ENCODE results near the gene MANEAL.
"Not testable (repeated sequence)": the region's sequence is repeated elsewhere in the genome, so short reads cannot be mapped to it uniquely, and the experiment has no call there.

Gene MANEAL

GRCh38 chr1:37793773-37794371 lies at the start of gene MANEAL:
Gene MANEAL, plus strand, starts transcription at chr1:37793847. Its CDS starts 336 bp downstream, at chr1:37794183.
- DNase-seq: peak; percentile 48
- in situ Hi-C loops (cut with HindIII; ENCODE audit: low pct_ligation_motif_present, low pct_unique_long_range_greater_than_20kb, low sequenced_read_pairs): no loop called here

DNA sequence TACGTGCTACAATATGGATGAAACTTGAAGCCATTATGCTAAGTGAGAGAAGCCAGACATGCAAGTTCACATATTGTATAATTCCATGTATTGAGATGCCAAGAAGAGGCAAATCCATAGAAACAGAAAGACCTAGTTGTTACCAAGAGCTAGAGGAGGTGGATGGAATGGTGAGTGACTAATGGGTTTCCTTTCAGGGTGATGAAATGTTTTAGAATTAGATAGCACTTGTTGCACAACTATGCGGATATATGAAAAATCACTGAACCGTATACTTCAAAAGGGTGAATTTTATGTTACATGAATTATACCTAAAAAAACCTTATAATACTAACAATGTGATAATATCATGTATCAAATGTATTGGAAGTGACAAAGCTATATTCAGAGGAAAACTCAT lies 46.8 kb upstream of the MANEAL start:
- in situ Hi-C loops (cut with HindIII; ENCODE audit: low pct_ligation_motif_present, low pct_unique_long_range_greater_than_20kb, low sequenced_read_pairs): no loop called here

GRCh38 chr1:37748565-37748964 lies 45.1 kb upstream of the MANEAL start:
- DNase-seq: no peak
- in situ Hi-C loops (cut with HindIII; ENCODE audit: low pct_ligation_motif_present, low pct_unique_long_range_greater_than_20kb, low sequenced_read_pairs): no loop called here

More for the DNA sequence above, 46.8 kb upstream of the MANEAL start:
- no peak for DNase-seq

GRCh38 chr1:37752213-37752582 lies 41.4 kb upstream of the MANEAL start:
- in situ Hi-C loops (cut with HindIII; ENCODE audit: low pct_ligation_motif_present, low pct_unique_long_range_greater_than_20kb, low sequenced_read_pairs): no loop called here
- no peak for DNase-seq

DNA sequence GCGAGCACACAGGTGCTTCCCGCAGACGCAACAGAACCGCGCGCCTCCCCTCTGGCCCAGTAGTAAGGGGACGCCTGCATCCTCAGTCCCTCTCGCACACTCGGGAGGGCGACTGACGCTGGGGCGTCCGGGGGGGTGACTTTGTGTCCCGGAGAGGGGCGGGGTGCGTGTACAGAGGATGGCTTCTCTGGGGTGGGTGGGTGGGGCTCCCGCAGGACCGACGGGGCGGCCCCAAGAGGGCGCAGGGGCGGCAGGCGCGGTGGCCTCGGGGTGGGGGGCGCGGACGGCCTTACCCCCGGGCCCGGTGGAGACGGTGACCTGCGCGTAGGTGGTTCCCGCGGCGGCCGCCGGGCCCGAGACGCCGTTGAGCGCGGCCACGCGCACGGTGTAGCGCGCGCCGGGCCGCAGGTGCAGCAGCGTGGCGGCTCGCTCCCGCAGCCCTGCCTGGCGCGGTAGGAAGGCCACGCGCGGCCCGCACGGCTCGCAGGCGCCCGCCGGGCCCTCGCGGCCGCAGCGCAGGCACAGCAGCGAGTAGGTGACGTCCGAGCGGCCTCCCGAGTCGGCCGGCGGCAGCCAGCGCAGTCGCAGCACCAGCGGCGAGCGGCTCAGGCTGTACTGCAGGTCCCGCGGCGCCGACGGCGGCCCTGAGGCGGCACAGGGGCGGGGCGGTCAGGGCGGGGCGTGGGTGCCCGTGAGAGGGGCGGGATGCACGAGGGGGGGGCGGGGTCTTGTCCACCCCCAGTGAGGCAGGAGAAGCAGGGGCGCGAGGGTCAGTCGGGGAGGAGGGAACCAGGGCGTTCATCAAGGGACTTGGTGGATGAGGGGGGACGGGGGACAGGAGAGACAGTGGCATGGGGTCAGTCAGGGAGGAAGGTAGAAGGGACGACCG lies 40.8 kb upstream of the MANEAL start:
- in situ Hi-C loops (cut with HindIII; ENCODE audit: low pct_ligation_motif_present, low pct_unique_long_range_greater_than_20kb, low sequenced_read_pairs): no loop called here
- DNase-seq: peak; percentile 41

GRCh38 chr1:37753473-37754321 lies 40.0 kb upstream of the MANEAL start:
- no peak for DNase-seq

DNA sequence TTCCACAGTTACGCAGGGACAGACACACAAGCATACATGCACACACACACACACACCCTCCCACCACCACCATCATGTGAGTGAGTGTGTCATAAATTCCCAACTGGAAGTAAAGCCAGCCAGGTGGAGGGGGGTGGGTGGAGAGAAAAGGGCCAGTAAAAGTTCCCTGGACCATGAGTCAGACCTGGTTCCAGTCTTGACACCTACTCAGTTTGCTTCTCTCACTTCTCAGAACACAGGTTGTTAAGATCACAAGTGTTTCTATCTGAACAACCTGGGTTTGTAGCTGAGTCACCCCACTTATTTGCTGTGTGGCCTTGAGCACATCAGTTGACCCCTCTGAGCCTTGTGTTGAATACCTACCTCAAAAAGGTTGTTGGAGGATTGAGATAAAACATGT lies 38.4 kb upstream of the MANEAL start:
- in situ Hi-C loops (cut with HindIII; ENCODE audit: low pct_ligation_motif_present, low pct_unique_long_range_greater_than_20kb, low sequenced_read_pairs): no loop called here
- DNase-seq: no peak

More at GRCh38 chr1:37753473-37754321, 40.0 kb upstream of the MANEAL start:
- in situ Hi-C loops (cut with HindIII; ENCODE audit: low pct_ligation_motif_present, low pct_unique_long_range_greater_than_20kb, low sequenced_read_pairs): no loop called here

DNA sequence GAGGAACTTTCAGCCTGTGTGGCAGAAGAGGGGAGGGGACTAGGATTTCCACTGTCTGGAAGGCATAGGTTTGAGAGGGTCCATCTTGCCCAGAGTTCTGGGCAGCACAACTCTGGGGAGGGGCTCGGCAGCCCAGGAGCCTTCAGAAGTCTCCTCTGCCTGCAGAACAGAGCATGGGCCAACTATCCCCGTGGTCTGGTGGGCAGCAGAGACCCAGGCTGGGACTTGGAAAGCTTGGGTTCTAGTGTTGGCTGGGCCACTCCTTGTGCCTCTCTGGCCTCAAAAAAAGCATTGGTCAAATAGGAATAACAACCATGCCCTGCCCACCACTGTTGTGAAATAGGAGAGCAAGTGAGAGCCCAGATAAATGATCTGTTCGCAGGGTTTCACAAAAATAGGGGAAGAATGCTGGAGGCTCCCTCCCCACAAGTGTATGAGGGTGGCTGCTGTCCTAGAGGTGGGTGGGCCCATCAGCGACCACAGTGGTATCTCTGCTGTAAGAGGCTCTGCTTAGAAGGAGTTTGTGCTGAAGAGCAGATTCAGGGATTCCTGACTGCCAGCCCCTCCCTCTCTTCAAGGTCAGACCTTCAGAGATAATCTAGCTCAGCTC lies 37.6 kb upstream of the MANEAL start:
- in situ Hi-C loops (cut with HindIII; ENCODE audit: low pct_ligation_motif_present, low pct_unique_long_range_greater_than_20kb, low sequenced_read_pairs): no loop called here
- no peak for DNase-seq

GRCh38 chr1:37759451-37759850 lies 34.2 kb upstream of the MANEAL start:
- in situ Hi-C loops (cut with HindIII; ENCODE audit: low pct_ligation_motif_present, low pct_unique_long_range_greater_than_20kb, low sequenced_read_pairs): no loop called here

DNA sequence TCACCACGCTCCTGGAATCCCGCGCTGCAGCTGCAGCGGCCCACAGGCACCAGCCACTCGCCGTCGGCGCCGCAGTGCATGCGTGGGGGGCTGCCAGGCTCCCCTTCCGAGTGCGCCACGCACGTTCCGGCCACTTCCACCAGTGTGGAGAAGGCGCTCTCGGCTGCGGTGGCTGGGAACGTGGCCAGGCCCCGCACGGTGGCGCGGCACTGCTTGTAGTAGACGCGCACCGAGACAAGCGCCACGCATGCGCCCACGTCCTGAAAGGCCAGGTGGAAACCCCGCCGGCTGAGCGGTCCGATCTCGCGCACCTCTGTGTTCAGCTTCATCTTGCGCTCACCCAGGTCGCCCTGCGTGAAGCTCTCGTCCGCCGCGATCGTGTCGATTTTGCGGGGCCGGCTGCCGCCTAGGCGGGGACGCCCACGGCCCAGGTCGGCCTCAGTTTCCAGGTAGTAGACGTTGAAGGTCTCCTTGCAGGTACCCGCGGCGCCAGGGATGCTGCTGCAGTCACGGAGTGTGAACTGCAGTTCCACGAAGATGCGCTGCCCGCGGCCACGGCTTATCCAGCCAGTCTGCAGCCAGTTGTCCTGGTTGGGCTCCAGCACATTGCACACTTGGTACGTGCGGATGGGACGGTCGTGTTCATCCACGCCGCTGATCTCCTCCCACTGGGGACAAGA lies 32.1 kb upstream of the MANEAL start:
- DNase-seq: no peak
- in situ Hi-C loops (cut with HindIII; ENCODE audit: low pct_ligation_motif_present, low pct_unique_long_range_greater_than_20kb, low sequenced_read_pairs): no loop called here

More at GRCh38 chr1:37759451-37759850, 34.2 kb upstream of the MANEAL start:
- no peak for DNase-seq

DNA sequence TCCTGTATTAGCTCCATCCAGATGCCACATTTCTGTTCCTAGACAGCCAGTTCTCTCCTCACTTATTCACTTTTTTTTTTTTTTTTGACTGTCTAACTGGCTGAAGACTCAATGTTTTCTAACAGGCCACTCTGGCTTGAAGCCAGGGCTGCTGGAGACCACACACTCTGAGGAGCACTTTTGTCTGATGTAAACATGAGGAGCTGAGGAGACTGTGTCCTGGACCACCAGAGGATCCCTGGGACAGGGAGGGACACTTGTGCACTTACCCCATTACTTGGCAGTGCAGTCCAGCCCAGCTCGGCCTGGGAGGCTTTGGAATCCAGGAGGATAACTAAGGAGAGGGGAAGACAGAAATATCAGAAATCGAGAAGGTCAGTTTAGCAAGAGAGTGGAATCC lies 31.1 kb upstream of the MANEAL start:
- in situ Hi-C loops (cut with HindIII; ENCODE audit: low pct_ligation_motif_present, low pct_unique_long_range_greater_than_20kb, low sequenced_read_pairs): no loop called here
- no peak for DNase-seq

DNA sequence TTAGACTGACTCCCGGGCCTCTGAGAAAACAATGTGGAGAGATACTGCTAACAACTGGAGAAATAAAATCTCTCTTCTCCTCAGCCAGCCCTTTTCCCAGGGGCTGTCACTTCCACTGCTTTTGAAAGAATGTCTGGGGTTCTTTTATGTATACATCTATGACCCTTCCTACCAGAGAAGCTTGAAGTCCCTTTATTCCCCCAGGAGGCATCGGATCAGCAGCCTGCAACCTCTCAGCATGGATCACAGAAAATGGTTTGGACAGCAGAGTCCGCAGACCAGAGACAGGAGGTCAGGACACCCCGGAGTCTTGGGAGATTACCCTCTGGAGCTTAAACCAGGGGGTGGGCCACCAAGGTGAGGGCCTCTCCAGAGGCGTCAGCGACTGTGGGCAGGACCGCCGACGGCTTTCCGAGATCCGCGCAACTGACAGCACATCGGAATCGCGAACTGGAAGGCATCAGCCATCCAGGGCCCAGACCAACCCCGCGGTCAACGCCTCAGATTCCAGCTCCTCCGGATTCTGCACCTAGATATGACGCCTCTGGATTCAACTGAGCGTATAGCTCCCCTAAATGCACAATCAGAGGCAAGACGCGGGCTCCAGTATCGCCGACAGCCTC lies 29.7 kb upstream of the MANEAL start:
- DNase-seq: no peak
- in situ Hi-C loops (cut with HindIII; ENCODE audit: low pct_ligation_motif_present, low pct_unique_long_range_greater_than_20kb, low sequenced_read_pairs): no loop called here

- peak; percentile 55 for DNase-seq
- in situ Hi-C loops (cut with HindIII; ENCODE audit: low pct_ligation_motif_present, low pct_unique_long_range_greater_than_20kb, low sequenced_read_pairs): no loop called here
These were observed 29.2 kb upstream of the MANEAL start for GRCh38 chr1:37764414-37764825.

DNA sequence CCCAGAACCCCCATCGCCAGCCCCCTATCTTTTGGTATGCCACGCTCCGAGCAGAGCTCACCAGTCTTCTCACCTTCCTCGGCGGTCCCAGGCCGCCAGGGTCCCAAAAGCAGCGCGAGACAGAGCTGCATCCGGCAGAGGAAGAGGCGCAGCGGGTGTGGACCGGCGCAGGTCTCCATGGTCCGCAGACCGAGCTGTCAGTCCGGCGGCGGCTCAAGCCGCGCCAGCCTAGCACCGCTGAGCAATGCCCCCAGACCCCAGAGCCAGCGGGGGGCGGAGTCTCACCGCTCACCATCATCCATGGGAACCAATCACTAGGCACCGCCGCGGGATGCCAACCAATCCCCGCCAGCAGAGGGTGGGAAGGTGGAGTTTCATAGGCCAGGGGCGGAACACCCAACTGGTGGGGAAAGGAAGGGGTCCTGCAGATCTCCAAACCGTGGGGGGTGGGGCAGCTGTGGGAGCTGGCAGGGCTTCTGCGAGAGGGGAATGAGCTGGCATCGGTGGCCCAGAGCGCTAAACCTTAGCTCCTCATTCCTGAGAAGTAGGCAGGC lies 28.7 kb upstream of the MANEAL start, which contains the start of gene EPHA10:
TSS of gene EPHA10 (minus strand) at position 233 of the 554 bp plus-strand sequence. CDS start at position 179, 54 bp downstream.
- in situ Hi-C loops (cut with HindIII; ENCODE audit: low pct_ligation_motif_present, low pct_unique_long_range_greater_than_20kb, low sequenced_read_pairs): no loop called here
- DNase-seq: no peak

- DNase-seq: peak; percentile 12
- in situ Hi-C loops (cut with HindIII; ENCODE audit: low pct_ligation_motif_present, low pct_unique_long_range_greater_than_20kb, low sequenced_read_pairs): no loop called here
These were observed 27.6 kb upstream of the MANEAL start for GRCh38 chr1:37765916-37766664.

- in situ Hi-C loops (cut with HindIII; ENCODE audit: low pct_ligation_motif_present, low pct_unique_long_range_greater_than_20kb, low sequenced_read_pairs): no loop called here
- no peak for DNase-seq
These were observed 26.2 kb upstream of the MANEAL start for GRCh38 chr1:37767488-37767887.

- DNase-seq; in situ Hi-C loops (cut with HindIII; ENCODE audit: low pct_ligation_motif_present, low pct_unique_long_range_greater_than_20kb, low sequenced_read_pairs): not testable (repeated sequence)
These were observed 22.2 kb upstream of the MANEAL start for GRCh38 chr1:37771440-37771839.
